Keratinocyte (primary cell): Measurements from ENCODE around the gene SNN.

Experiments used
- EZH2 ChIP-seq: IDR thresholded peaks from one replicate; pipeline ENCODE4 v1.6.1; 2012; ENCODE audit warnings: inconsistent platforms, mild to moderate bottlenecking, low read length, moderate library complexity
- TF ChIP-seq, protein P1 (sequence below), 3 experiments: IDR thresholded peaks in 1 of 3; conservative IDR thresholded peaks in 1 of 3; optimal IDR thresholded peaks in 1 of 3; 2 replicates in 2 of 3; 3 replicates in 1 of 3; pipeline versions ENCODE3 to v1.5.1; 2011; ENCODE audit warnings: low read length in 3 of 3, mild to moderate bottlenecking in 3 of 3, moderate library complexity in 2 of 3, control low read depth in 1 of 3, inconsistent platforms in 1 of 3; ENCODE audit not compliant: insufficient read depth in 2 of 3; ENCODE audit errors: extremely low read depth in 1 of 3

DNA sequence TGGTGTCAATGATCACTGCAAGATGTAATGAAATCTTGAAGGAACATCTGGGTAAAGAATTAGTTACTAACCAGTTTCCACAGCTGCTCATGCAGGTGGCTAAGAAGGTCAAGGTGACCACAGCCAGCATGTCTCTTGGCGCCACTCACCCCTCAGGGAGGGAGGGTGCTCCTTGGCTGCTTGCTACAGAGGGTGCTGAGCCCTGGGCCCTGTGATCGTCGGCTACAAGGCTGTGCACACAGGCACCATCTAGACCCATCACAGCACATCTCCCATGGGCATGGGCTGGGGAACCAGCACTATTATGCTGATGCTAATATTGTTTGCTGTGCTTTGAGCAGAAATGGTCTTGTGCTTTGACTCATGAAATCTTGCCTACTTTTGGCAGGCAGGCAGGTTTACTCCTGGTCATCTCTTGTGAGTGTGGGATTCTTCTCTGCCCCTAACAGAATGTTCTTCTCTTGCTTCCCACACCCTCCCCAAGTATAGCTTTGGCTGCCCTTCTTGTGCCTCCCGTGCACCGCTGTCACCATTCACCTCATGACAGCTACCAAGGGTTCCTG lies 38.0 kb downstream of the SNN start:
- TF ChIP-seq, protein P1, sequence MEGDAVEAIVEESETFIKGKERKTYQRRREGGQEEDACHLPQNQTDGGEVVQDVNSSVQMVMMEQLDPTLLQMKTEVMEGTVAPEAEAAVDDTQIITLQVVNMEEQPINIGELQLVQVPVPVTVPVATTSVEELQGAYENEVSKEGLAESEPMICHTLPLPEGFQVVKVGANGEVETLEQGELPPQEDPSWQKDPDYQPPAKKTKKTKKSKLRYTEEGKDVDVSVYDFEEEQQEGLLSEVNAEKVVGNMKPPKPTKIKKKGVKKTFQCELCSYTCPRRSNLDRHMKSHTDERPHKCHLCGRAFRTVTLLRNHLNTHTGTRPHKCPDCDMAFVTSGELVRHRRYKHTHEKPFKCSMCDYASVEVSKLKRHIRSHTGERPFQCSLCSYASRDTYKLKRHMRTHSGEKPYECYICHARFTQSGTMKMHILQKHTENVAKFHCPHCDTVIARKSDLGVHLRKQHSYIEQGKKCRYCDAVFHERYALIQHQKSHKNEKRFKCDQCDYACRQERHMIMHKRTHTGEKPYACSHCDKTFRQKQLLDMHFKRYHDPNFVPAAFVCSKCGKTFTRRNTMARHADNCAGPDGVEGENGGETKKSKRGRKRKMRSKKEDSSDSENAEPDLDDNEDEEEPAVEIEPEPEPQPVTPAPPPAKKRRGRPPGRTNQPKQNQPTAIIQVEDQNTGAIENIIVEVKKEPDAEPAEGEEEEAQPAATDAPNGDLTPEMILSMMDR (optimal IDR thresholded peaks at IDR 0.05 in 1 of 3, IDR thresholded peaks at IDR 0.05 in 1 of 3, conservative IDR thresholded peaks at IDR 0.05 in 1 of 3; ENCODE audit: extremely low read depth in 1 of 3, insufficient read depth in 2 of 3, low read length in 3 of 3): no peak
- no peak for TF ChIP-seq EZH2
